Fibroblast of villous mesenchyme (primary cell): ENCODE data around the gene EML5. TPM values are rescaled to one million over a fixed set of nuclear protein-coding genes. Genes with fewer than 3 reads are reported as not detected.
A peak's percentile ranks its signal among the peaks of the same experiment; 100 is the strongest.

Experiments
- DNase-seq: peaks from one replicate; pipeline ENCODE4 v3.0.0-alpha.2; 2010; ENCODE audit warnings: low read depth
- H3K4me3 ChIP-seq: 2 replicates; pipeline ENCODE4 v1.5.1; 2011; ENCODE audit warnings: low read depth, mild to moderate bottlenecking, low read length
- total RNA-seq: library from RNA; depleted of rRNA; stranded (reverse); fragments of >200 nt; gene quantifications from 2 replicates; pipeline ENCODE4 v1.2.3, GENCODE V29; 2012
- TF ChIP-seq, protein P1 (sequence below): IDR thresholded peaks from 2 replicates; pipeline ENCODE4 v1.5.1; 2012; ENCODE audit warnings: low read depth, mild to moderate bottlenecking, low read length; ENCODE audit not compliant: insufficient read depth

The EML5 gene
- total RNA-seq, 1 donor, result 0.86 TPM

DNA sequence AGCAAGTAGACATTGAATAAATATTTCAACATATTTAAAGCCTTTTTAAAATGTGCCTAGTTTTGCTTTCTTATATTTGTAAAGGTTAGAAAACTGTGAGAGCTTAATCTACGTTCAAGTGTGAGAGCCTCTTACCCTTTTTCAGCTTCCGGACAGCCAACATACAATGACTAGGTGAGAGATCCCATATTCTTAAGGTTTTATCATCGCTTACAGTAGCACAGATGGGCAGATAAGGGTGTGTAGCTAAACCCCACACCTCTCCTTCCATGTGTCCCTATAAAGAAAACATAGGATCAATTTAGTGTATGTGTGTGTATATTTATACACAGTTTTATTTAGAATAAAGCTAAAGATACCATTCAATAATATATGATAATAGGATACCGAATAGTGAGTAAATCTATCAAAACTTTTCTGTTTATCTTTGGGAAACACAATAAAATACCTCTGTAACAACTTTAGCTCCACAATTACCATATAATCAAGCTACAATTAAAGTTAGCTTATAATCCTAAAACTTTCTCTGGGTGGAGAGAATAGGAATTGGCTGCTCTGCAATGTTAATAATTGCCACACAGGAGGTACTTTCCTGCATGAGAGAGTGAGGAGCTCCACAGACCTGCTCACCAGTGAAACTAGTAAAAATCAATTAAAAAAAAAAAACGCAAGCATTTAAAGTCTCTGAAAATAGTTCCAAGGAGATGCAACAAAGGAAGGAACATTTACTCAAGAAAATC lies 110.8 kb downstream of the EML5 start:
- DNase-seq, result no peak
- TF ChIP-seq, protein P1, sequence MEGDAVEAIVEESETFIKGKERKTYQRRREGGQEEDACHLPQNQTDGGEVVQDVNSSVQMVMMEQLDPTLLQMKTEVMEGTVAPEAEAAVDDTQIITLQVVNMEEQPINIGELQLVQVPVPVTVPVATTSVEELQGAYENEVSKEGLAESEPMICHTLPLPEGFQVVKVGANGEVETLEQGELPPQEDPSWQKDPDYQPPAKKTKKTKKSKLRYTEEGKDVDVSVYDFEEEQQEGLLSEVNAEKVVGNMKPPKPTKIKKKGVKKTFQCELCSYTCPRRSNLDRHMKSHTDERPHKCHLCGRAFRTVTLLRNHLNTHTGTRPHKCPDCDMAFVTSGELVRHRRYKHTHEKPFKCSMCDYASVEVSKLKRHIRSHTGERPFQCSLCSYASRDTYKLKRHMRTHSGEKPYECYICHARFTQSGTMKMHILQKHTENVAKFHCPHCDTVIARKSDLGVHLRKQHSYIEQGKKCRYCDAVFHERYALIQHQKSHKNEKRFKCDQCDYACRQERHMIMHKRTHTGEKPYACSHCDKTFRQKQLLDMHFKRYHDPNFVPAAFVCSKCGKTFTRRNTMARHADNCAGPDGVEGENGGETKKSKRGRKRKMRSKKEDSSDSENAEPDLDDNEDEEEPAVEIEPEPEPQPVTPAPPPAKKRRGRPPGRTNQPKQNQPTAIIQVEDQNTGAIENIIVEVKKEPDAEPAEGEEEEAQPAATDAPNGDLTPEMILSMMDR, result no peak
- H3K4me3 ChIP-seq, result no peak overlapping the region

DNA sequence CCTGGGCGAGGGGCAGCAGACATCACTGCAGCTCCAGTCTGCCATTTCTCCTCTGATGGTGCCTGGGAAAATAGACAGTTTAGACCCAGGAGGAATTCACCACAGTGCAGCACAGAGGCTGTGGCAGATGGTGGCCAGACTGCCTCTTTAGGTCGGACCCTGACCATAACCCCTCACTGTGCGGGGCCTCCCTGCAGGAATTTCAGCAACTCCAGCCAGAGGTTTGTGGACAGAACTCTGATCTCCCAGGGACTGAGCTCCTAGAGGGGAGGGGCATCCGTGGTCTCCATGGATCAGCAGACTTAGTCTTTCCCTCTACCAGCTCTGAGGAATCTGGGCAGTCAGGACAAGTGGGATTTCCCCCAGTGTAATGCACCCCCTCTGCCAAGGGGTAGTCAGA lies 123.4 kb downstream of the EML5 start:
- TF ChIP-seq, protein P1, result no peak
- no peak for DNase-seq
- no peak overlapping the region for H3K4me3 ChIP-seq

DNA sequence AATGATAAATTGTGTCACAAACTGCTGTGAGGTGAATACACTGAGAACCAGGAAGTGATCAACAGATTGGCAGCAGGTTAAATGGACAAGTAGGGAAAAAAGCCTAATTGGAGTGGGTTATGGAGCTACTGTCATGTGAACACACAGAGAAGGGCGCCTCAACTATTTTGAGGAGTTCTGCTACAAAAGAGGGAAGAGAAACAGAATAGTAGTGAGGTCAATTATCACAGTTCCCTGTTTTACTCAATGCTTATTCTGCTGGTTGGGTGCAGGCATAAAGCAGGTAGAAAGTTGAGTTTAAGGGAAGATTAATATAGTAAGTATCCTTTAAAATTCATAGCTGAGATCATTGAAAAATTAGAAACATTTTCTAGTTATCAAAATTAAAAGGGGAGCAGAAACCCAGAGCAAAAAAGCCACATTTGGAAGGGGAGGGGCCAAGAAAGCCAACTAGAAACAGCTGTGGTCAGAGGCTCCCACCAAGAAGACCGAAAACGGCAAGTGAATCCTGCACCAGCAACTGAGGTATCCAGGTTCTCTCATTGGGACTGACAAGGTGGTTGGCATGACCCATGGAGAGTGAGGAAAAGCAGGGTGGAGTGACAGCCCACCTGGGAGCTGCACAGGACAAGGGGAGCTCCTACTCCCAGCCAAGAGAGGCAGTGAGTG lies 124.2 kb downstream of the EML5 start:
- TF ChIP-seq, protein P1, result no peak
- no peak for DNase-seq
- no peak overlapping the region for H3K4me3 ChIP-seq

- TF ChIP-seq, protein P1, result peak; percentile 96
- H3K4me3 ChIP-seq, result no peak overlapping the region
- DNase-seq, result peak; percentile 75
Measured at GRCh38 chr14:88667555-88668273, 125.0 kb downstream of the EML5 start.

GRCh38 chr14:88660056-88660455 lies 132.7 kb downstream of the EML5 start:
- TF ChIP-seq, protein P1, result no peak
- no peak overlapping the region for H3K4me3 ChIP-seq
- DNase-seq, result peak; percentile 45

- H3K4me3 ChIP-seq, result no peak overlapping the region
- TF ChIP-seq, protein P1, result no peak
- DNase-seq, result no peak
Measured at GRCh38 chr14:88639221-88639620, 153.5 kb downstream of the EML5 start.
